Stomach (tissue), 9 donors: ENCODE results near the gene TCOF1. TPM values are rescaled to one million over a fixed set of nuclear protein-coding genes. Genes with fewer than 3 reads are reported as not detected.
"Not testable (repeated sequence)": the region's sequence is repeated elsewhere in the genome, so short reads cannot be mapped to it uniquely, and the experiment has no call there.

Experiments used
- DNase-seq, 2 donors: peaks; one replicate each; pipeline versions ENCODE4 v3.0.0 to v3.0.0-alpha.2; 2013 to 2019
- H3K27ac ChIP-seq, 5 donors: fragments of 200-600 bp in 4 of 5; sonication (generic) in 4 of 5; one replicate each; pipeline ENCODE4 v1.5.1; 2013 to 2019; ENCODE audit warnings: mild to moderate bottlenecking in 1 of 5, moderate library complexity in 1 of 5
- H3K27me3 ChIP-seq, 3 donors: fragments of 200-600 bp; sonication (generic); one replicate each; pipeline ENCODE4 v1.5.1; 2017 to 2019; ENCODE audit warnings: mixed run types in 1 of 3
- H3K36me3 ChIP-seq, 4 donors: fragments of 200-600 bp; sonication (generic); 1 replicate in 3 of 4; 2 replicates in 1 of 4; pipeline ENCODE4 v1.5.1; 2016 to 2019
- H3K4me1 ChIP-seq, 4 donors: fragments of 200-600 bp; sonication (generic); one replicate each; pipeline ENCODE4 v1.5.1; 2016 to 2019
- H3K4me3 ChIP-seq, 4 donors: fragments of 200-600 bp; sonication (generic) in 3 of 4; one replicate each; pipeline ENCODE4 v1.5.1; 2016 to 2019; ENCODE audit warnings: mild to moderate bottlenecking in 1 of 4
- H3K9me3 ChIP-seq, 4 donors: fragments of 200-600 bp; sonication (generic); one replicate each; pipeline ENCODE4 v1.5.1; 2016 to 2019
- EP300 ChIP-seq: sonication (generic); formaldehyde crosslinking; IDR thresholded peaks from one replicate; pipeline ENCODE4 v1.6.1; 2017; ENCODE audit warnings: antibody characterized with exemption
- POLR2A ChIP-seq, 4 donors: fragments of 450-650 bp; IDR thresholded peaks; one replicate each; pipeline ENCODE4 v1.6.1; 2016; ENCODE audit warnings: antibody characterized with exemption in 4 of 4, control low read depth in 2 of 4, mild to moderate bottlenecking in 1 of 4, moderate library complexity in 1 of 4
- POLR2AphosphoS5 ChIP-seq, 3 donors: sonication (generic); formaldehyde crosslinking; IDR thresholded peaks; one replicate each; pipeline ENCODE4 v1.6.1; 2016; ENCODE audit warnings: antibody characterized with exemption in 3 of 3
- WGBS, 5 donors: extraction: QIAGEN DNeasy Blood & Tissue Kit in 3 of 5; methylation state at CpG; one replicate each; pipeline versions ENCODE4 v1.1.5 to v1.1.7; 2013 to 2018; 5-methylcytosine and 5-hydroxymethylcytosine counted together
- intact Hi-C: fragments of 100-400 bp; cut with DNase I; formaldehyde crosslinking; loops from one replicate; pipeline ENCODE4 v1.15.1; 2023; ENCODE audit warnings: low total_unique reads
- polyA plus RNA-seq, 3 donors: library from polyadenylated mRNA; stranded (reverse); fragments of 200-250 nt; gene quantifications; one replicate each; pipeline ENCODE4 v1.2.3, GENCODE V29; 2013
- total RNA-seq, 5 donors: library from RNA; depleted of rRNA; stranded (reverse); fragments of >200 nt; gene quantifications; one replicate each; pipeline versions ENCODE4 v1.1.0 to v1.2.3, GENCODE V29; 2014 to 2016
- TF ChIP-seq, protein P1 (sequence below), 7 experiments: fragments of 450-650 bp in 4 of 7; fragments of 200-600 bp in 3 of 7; sonication (generic) in 3 of 7; IDR thresholded peaks; one replicate each; pipeline ENCODE4 v1.5.1; 2016 to 2019; ENCODE audit warnings: antibody characterized with exemption in 7 of 7, control low read depth in 2 of 7, mild to moderate bottlenecking in 1 of 7
- donor health status: healthy with polysubstance abuse.
- donor health status: Bipolar disorder and iron deficiency.
- donor health status: healthy.

The TCOF1 gene
- total and polyA plus RNA-seq, 8 donors, result 11.7 to 74.1 (median 27.0) TPM

DNA sequence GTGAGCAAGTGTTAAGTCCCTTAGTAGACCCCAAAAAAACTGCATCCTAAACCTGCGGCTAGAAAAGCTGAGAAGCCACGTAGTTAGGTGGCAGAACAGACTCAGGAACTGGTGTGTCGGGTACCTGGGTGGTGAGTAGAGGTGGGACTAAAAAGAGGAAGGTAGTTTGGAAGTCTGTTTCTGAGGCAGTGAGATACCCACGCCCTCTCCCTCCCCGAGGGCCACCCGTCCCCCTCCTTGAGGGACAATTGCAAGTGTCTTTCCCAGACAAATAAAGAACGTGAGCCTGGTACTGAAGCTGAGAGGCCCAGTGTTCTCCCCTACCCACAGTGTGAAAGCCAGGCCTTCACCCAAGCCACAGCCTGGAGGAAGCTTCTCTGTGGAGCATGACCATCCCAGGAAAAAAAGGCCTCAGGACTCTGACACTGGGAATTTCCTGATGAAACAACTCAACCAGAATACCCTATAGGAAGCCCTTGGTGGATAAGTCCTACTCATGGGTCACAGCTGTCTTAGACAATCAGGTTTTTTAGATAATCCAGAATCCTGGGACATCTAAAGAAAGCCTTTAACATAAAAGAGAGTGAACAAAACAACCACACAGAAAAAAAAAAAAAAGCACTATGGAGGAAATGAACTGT lies 62.3 kb downstream of the TCOF1 start:
- no peaks in the 10 kb centered on the region for H3K27me3 ChIP-seq
- no peak overlapping the region for H3K4me3 ChIP-seq
- H3K36me3 ChIP-seq, result no peaks in the 10 kb centered on the region
- H3K27ac ChIP-seq, result no peak overlapping the region
- DNase-seq, result no peak
- intact Hi-C loops, result loop anchor here (10.0 kb wide), 1 partner anchor 155 kb away; no protein-coding TSS in a partner anchor
- WGBS, 5 donors, result 59 to 72% (median 70%) methylated on average over 7 of the region's 7 CpGs
- H3K4me1 ChIP-seq, result no peaks in the 10 kb centered on the region
- no peak for TF ChIP-seq EP300
- no peak for TF ChIP-seq POLR2AphosphoS5 (IDR thresholded peaks at IDR 0.05)
- TF ChIP-seq, protein P1, sequence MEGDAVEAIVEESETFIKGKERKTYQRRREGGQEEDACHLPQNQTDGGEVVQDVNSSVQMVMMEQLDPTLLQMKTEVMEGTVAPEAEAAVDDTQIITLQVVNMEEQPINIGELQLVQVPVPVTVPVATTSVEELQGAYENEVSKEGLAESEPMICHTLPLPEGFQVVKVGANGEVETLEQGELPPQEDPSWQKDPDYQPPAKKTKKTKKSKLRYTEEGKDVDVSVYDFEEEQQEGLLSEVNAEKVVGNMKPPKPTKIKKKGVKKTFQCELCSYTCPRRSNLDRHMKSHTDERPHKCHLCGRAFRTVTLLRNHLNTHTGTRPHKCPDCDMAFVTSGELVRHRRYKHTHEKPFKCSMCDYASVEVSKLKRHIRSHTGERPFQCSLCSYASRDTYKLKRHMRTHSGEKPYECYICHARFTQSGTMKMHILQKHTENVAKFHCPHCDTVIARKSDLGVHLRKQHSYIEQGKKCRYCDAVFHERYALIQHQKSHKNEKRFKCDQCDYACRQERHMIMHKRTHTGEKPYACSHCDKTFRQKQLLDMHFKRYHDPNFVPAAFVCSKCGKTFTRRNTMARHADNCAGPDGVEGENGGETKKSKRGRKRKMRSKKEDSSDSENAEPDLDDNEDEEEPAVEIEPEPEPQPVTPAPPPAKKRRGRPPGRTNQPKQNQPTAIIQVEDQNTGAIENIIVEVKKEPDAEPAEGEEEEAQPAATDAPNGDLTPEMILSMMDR (IDR thresholded peaks at IDR 0.05), result no peak
- no peak for TF ChIP-seq POLR2A (IDR thresholded peaks at IDR 0.05)
- H3K9me3 ChIP-seq, result no peaks in the 10 kb centered on the region

DNA sequence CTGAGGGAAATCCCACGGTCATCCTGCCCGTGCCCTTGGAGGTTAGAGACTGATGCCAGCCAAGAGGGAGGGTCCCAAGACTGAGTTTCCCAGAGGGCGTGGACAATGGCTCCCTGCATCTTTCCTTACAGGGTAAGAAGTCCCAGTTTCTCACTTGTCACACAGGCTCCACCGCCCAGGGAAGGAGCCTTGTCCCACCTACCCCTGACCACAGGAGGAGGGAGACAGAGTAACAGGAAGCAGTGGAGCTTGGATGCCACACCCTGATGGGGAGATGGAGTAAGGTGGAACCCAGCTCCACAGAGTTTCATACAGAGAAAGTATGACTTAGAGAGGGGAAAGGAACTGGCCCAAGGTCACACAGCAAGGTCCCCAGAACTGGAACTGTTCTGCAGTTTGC lies 64.6 kb downstream of the TCOF1 start:
- Histone ChIP-seq H3K4me3 (no peak overlapping the region), H3K36me3 (no peaks in the 10 kb centered on the region), H3K27ac (no peak overlapping the region), H3K9me3 (no peaks in the 10 kb centered on the region), H3K27me3 (no peaks in the 10 kb centered on the region), H3K4me1 (no peaks in the 10 kb centered on the region)
- no peak for TF ChIP-seq POLR2AphosphoS5 (IDR thresholded peaks at IDR 0.05)
- TF ChIP-seq POLR2A (IDR thresholded peaks at IDR 0.05), result no peak
- no peak for TF ChIP-seq EP300
- TF ChIP-seq, protein P1 (IDR thresholded peaks at IDR 0.05), result no peak
- intact Hi-C loops, result loop anchor here (10.0 kb wide), 1 partner anchor 157 kb away; no protein-coding TSS in a partner anchor
- WGBS, 5 donors, result 33 to 53% (median 51%) methylated on average over 3 to 4 of the region's 4 CpGs
- DNase-seq, result no peak

DNA sequence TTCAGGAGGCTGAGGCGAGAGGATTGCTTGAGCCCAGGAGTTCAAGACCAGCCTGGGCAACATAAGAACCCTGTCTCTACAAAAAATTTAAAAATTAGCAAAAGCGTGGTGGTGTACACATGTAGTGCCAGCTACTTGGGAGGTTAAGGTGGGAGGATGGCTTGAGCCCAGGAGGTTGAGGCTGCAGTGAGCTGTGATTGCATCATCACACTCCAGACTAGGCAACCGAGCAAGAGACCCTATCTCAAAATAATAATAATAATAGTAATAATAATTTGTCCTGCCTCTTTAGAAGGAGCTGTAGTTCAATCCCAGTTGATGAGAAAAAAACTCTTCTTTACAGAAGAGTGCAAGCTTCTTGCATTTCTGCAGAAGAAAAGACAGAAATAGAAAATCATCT lies 65.3 kb downstream of the TCOF1 start:
- no peaks in the 10 kb centered on the region for H3K36me3 ChIP-seq
- H3K27ac ChIP-seq, result no peak overlapping the region
- TF ChIP-seq POLR2AphosphoS5 (IDR thresholded peaks at IDR 0.05) (no peak), POLR2A (IDR thresholded peaks at IDR 0.05) (no peak), EP300 (no peak)
- TF ChIP-seq, protein P1 (IDR thresholded peaks at IDR 0.05), result no peak
- no peaks in the 10 kb centered on the region for H3K27me3 ChIP-seq
- intact Hi-C loops, result loop anchor here (10.0 kb wide), 1 partner anchor 158 kb away; no protein-coding TSS in a partner anchor
- H3K9me3 ChIP-seq, result no peaks in the 10 kb centered on the region
- WGBS, 5 donors, result 63 to 82% (median 64%) methylated on average over 3 of the region's 3 CpGs
- peaks cover 0 to under 1% (median under 1%) of the 10 kb centered on the region in 4 donors for H3K4me1 ChIP-seq
- DNase-seq, result no peak
- H3K4me3 ChIP-seq, result no peak overlapping the region

DNA sequence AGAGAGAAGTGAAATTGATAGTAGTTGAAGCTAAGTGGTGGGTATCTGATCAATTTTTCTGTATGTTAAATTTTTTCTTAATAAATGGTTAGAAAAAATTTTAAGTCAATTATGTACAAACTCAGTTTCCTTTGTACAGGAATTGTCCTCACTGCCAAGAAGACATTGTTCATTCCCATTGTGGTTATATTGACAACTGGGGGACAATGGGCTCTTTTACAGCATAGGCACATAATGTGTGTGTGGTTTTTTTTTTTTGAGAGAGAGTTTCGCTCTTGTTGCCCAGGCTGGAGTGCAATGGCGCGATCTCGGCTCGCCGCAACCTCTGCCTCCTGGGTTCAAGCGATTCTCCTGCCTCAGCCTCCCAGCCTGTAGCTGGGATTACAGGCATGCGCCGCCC lies 68.7 kb downstream of the TCOF1 start:
- H3K4me1 ChIP-seq, result peaks cover 6 to 12% (median 10%) of the 10 kb centered on the region in 4 donors
- 94 to 96% (median 94%) methylated on average over 9 of the region's 9 CpGs for WGBS, 5 donors

More for the DNA sequence above, 68.7 kb downstream of the TCOF1 start:
- intact Hi-C loops, result loop anchor here (10.0 kb wide), 1 partner anchor 161 kb away; no protein-coding TSS in a partner anchor
- H3K9me3 ChIP-seq, H3K36me3 ChIP-seq, DNase-seq, H3K27me3 ChIP-seq, H3K27ac ChIP-seq, H3K4me3 ChIP-seq: not testable (repeated sequence)
